Activated CD8-positive, alpha-beta T cell treated with anti-CD3 and anti-CD28 coated beads for 36 hours (primary cell): ENCODE data around the gene ITGA6. TPM values are rescaled to one million over a fixed set of nuclear protein-coding genes. Genes with fewer than 3 reads are reported as not detected.
A peak's percentile ranks its signal among the peaks of the same experiment; 100 is the strongest.

Experiments
- ATAC-seq: fragments of 200-7000 bp; cut with Tn5 transposase; one replicate; pipeline ENCODE4 v1.10.0; 2021; ENCODE audit warnings: mild to moderate bottlenecking, moderate library complexity
- CTCF ChIA-PET: fragments of 350-600 bp; sonication (Branson Sonifier 250); formaldehyde crosslinking; loops from one replicate; lab custom pipeline; 2021; ENCODE audit warnings: antibody characterized with exemption; lab: Charles Lee
- POLR2A ChIA-PET: fragments of 350-600 bp; sonication (Branson Sonifier 250); formaldehyde crosslinking; loops from one replicate; lab custom pipeline; 2021; ENCODE audit warnings: antibody characterized with exemption; lab: Charles Lee
- DNase-seq: peaks from one replicate; pipeline ENCODE4 v3.0.0-alpha.2; 2020
- H3K27ac Mint-ChIP-seq: one replicate; pipeline ENCODE4 v1.8.0; 2021; ENCODE audit warnings: mild to moderate bottlenecking, mixed read lengths
- H3K27me3 Mint-ChIP-seq: one replicate; pipeline ENCODE4 v1.8.0; 2021; ENCODE audit warnings: mixed read lengths
- H3K36me3 Mint-ChIP-seq: one replicate; pipeline ENCODE4 v1.8.0; 2021; ENCODE audit warnings: low read depth, mixed read lengths
- H3K4me1 Mint-ChIP-seq: one replicate; pipeline ENCODE4 v1.8.0; 2021; ENCODE audit warnings: low read depth, mixed read lengths
- H3K4me3 Mint-ChIP-seq: one replicate; pipeline ENCODE4 v1.8.0; 2021; ENCODE audit warnings: mild to moderate bottlenecking, moderate library complexity, mixed read lengths
- H3K9me3 Mint-ChIP-seq: one replicate; pipeline ENCODE4 v1.8.0; 2021; ENCODE audit warnings: mixed read lengths
- intact Hi-C: fragments of 100-400 bp; cut with micrococcal nuclease; formaldehyde crosslinking; loops from one replicate; pipeline ENCODE4 v1.10.0; 2022
- total RNA-seq, 2 experiments: library from RNA; stranded (reverse); gene quantifications; one replicate each; pipeline ENCODE4 v1.2.3, GENCODE V29; 2021
- TF ChIP-seq, protein P1 (sequence below): fragments of 200-600 bp; IDR thresholded peaks from one replicate; pipeline ENCODE4 v1.8.0; 2022; ENCODE audit warnings: antibody characterized with exemption, mild to moderate bottlenecking

The ITGA6 gene
- total RNA-seq, 2 experiments from 2014 or later = 7.9 to 8.4 TPM

DNA sequence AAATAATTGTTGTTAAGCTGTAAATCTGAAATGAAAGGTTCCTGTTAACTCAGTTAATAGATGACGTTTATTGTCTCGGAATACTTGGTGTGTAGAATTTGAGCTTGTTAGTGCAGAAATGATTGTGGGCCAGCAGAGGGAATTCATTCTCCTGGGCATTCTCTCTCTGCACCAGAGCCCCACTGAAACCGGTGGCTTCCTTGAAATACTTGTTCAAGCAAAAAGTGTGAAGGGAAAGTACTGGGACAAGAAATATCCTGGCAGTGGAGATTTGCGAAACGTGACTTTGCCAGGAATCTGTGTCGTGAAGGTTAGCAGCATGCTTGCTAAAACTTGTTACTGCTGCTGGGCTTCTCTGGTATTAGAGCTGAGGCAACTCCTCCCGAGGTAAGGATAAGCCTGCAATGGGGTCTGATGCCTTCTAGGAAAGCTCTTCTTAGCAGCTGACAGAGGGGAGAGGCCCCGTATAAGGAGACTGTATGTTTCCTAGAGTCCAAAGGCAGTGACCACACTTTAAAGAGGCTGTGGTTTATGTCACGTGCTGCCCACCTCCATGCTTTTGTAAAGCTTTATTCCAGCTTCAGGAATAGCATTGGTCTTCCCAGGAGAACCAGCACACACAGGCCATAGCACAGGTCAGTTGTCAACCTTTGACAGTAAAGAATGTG lies 2.0 kb downstream of the ITGA6 start:
- no peak for DNase-seq
- TF ChIP-seq, protein P1, sequence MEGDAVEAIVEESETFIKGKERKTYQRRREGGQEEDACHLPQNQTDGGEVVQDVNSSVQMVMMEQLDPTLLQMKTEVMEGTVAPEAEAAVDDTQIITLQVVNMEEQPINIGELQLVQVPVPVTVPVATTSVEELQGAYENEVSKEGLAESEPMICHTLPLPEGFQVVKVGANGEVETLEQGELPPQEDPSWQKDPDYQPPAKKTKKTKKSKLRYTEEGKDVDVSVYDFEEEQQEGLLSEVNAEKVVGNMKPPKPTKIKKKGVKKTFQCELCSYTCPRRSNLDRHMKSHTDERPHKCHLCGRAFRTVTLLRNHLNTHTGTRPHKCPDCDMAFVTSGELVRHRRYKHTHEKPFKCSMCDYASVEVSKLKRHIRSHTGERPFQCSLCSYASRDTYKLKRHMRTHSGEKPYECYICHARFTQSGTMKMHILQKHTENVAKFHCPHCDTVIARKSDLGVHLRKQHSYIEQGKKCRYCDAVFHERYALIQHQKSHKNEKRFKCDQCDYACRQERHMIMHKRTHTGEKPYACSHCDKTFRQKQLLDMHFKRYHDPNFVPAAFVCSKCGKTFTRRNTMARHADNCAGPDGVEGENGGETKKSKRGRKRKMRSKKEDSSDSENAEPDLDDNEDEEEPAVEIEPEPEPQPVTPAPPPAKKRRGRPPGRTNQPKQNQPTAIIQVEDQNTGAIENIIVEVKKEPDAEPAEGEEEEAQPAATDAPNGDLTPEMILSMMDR = no peak
- ChIA-PET POLR2A (interaction anchor here (1.0 to 7.5 kb wide), 4 partner anchors 10 to 34 kb away, joined by 4 to 66 read pairs (median 26); no protein-coding TSS in a partner anchor), CTCF (interaction anchor here (0.8 to 33.7 kb wide), 8 partner anchors 10 to 259 kb away, joined by 3 to 746 read pairs (median 4); no protein-coding TSS in a partner anchor)
- no peak for ATAC-seq
- intact Hi-C loops = loop anchor here (2.0 kb wide), 1 partner anchor 33 kb away; no protein-coding TSS in a partner anchor
- peak overlapping the region; percentile 66 for H3K27ac Mint-ChIP-seq
- H3K27me3 Mint-ChIP-seq = peaks cover 2% of the 10 kb centered on the region
- no peaks in the 10 kb centered on the region for H3K9me3 Mint-ChIP-seq
- peaks cover 65% of the 10 kb centered on the region for H3K4me1 Mint-ChIP-seq
- peak overlapping the region; percentile 72 for H3K4me3 Mint-ChIP-seq
- no peaks in the 10 kb centered on the region for H3K36me3 Mint-ChIP-seq

DNA sequence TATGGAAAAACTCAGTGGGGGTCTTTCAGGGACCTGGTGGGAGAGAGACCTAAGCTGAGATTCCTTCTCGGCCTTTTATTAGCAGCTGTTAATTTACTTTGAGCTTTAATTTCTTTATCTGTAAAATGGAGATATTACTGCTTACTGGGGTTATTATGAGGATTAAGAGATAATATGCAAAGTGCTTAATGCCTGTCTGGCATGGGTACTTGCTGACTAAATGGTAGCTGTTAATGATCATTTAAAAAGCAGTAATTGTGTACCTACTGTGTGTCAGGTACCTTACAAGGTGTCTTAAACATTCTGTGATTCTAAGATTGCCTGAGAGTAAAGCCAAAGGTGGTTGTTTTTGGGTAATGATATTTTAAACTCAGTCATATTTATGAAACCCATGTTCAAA lies 2.6 kb downstream of the ITGA6 start:
- no peaks in the 10 kb centered on the region for H3K9me3 Mint-ChIP-seq
- no peaks in the 10 kb centered on the region for H3K36me3 Mint-ChIP-seq
- peaks cover 2% of the 10 kb centered on the region for H3K27me3 Mint-ChIP-seq
- POLR2A ChIA-PET = interaction anchor here (2.1 to 7.5 kb wide), 3 partner anchors 10 to 33 kb away, joined by 8 to 66 read pairs (median 43); no protein-coding TSS in a partner anchor
- TF ChIP-seq, protein P1 = no peak
- CTCF ChIA-PET = interaction anchor here (0.8 to 33.7 kb wide), 7 partner anchors 9 to 259 kb away, joined by 3 to 746 read pairs (median 4); no protein-coding TSS in a partner anchor
- ATAC-seq = no peak
- H3K27ac Mint-ChIP-seq = no peak overlapping the region
- DNase-seq = no peak
- peaks cover 71% of the 10 kb centered on the region for H3K4me1 Mint-ChIP-seq
- no peak overlapping the region for H3K4me3 Mint-ChIP-seq
- intact Hi-C loops = no loop called here

DNA sequence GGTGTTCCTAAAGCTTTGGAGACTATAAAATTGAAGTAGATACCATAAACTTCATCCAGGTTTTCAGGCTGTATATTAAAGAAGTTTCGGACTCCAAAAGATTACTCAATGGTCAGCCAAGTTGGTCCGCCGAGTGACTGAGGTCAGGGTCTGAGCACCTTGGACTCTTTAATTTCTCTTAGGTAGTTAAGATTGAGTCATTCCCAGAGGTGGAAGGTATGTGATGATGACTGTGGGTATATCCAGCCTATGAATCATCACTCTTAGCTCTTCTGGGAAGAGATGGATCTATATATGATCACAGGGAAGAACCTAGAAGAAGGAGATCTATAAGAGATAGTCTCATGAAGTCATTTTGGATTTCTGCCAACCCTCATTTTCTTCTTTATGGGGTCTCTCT lies 3.3 kb downstream of the ITGA6 start:
- no peak for ATAC-seq
- Mint-ChIP-seq H3K27me3 (peaks cover 1% of the 10 kb centered on the region), H3K4me1 (peaks cover 72% of the 10 kb centered on the region), H3K9me3 (no peaks in the 10 kb centered on the region), H3K4me3 (no peak overlapping the region), H3K36me3 (no peaks in the 10 kb centered on the region), H3K27ac (no peak overlapping the region)
- ChIA-PET POLR2A (interaction anchor here (1.5 to 7.5 kb wide), 4 partner anchors 9 to 32 kb away, joined by 4 to 66 read pairs (median 26); no protein-coding TSS in a partner anchor), CTCF (interaction anchor here (8.9 to 33.7 kb wide), 2 partner anchors 9 to 32 kb away, joined by 85 to 746 read pairs; no protein-coding TSS in a partner anchor)
- TF ChIP-seq, protein P1 = no peak
- intact Hi-C loops = no loop called here
- DNase-seq = no peak

DNA sequence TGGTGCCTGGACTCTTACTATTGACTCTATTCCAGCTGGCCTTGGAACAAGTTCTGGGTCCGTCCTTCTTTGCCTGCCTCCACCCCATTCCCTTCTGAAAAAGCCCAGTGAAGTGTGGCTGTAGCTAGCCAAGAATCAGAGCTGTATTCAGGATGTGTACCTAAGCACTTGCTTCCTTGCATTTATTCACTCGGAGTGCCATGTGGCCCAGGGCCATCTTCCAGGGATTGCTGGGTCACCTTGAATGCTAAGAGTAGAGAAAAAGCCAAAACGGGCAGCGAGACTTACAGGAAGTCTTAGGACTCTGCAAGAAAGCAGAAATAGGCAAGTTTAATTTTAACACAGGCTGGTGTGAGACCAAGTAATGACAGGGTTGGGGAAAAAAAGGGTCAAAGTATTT lies 4.1 kb downstream of the ITGA6 start:
- Mint-ChIP-seq H3K27me3 (no peaks in the 10 kb centered on the region), H3K9me3 (no peaks in the 10 kb centered on the region), H3K4me3 (no peak overlapping the region), H3K4me1 (peaks cover 72% of the 10 kb centered on the region), H3K36me3 (no peaks in the 10 kb centered on the region), H3K27ac (peak overlapping the region; percentile 41)
- no peak for DNase-seq
- ChIA-PET POLR2A (interaction anchor here (1.0 to 7.5 kb wide), 5 partner anchors 8 to 31 kb away, joined by 3 to 66 read pairs (median 4); no protein-coding TSS in a partner anchor), CTCF (interaction anchor here (8.9 to 33.7 kb wide), 2 partner anchors 8 to 31 kb away, joined by 85 to 746 read pairs; no protein-coding TSS in a partner anchor)
- TF ChIP-seq, protein P1 = no peak
- intact Hi-C loops = no loop called here
- no peak for ATAC-seq
